GM12878 (cell line): ENCODE measurements around the gene TBC1D23. TPM values are rescaled to one million over a fixed set of nuclear protein-coding genes. Genes with fewer than 3 reads are reported as not detected.

Experiments
- ATF7 ChIP-seq: fragments of 450-650 bp; IDR thresholded peaks from 2 replicates; pipeline ENCODE4 v1.6.1; 2016; ENCODE audit warnings: low read depth, mild to moderate bottlenecking
- BRCA1 ChIP-seq: IDR thresholded peaks from 2 replicates; pipeline ENCODE4 v1.6.1; 2011; ENCODE audit warnings: low read depth, low read length, improper control_type of control experiment
- CHD1 ChIP-seq: IDR thresholded peaks from 2 replicates; pipeline ENCODE4 v1.6.1; 2012; ENCODE audit warnings: low read depth, low read length, improper control_type of control experiment
- DPF2 ChIP-seq: fragments of 450-650 bp; IDR thresholded peaks from 2 replicates; pipeline ENCODE4 v1.6.1; 2017; ENCODE audit warnings: mild to moderate bottlenecking
- GABPA ChIP-seq: IDR thresholded peaks from 2 replicates; pipeline ENCODE4 v1.6.1; 2014; ENCODE audit warnings: antibody characterized with exemption, low read depth, mild to moderate bottlenecking, inconsistent platforms
- HCFC1 ChIP-seq: fragments of 150-350 bp; IDR thresholded peaks from 2 replicates; pipeline ENCODE4 v1.6.1; 2014; ENCODE audit warnings: low read length
- JUNB ChIP-seq: IDR thresholded peaks from 2 replicates; pipeline ENCODE4 v1.6.1; 2016; ENCODE audit warnings: antibody characterized with exemption, mild to moderate bottlenecking
- MYB ChIP-seq: fragments of 150-350 bp; IDR thresholded peaks from 2 replicates; pipeline ENCODE4 v1.6.1; 2014; ENCODE audit warnings: mild to moderate bottlenecking, low read depth, low read length, borderline replicate concordance
- NFYB ChIP-seq: IDR thresholded peaks from 2 replicates; pipeline ENCODE4 v1.6.1; 2011; ENCODE audit warnings: low read depth, mild to moderate bottlenecking, low read length, improper control_type of control experiment, moderate library complexity; ENCODE audit not compliant: insufficient read depth
- SMC3 ChIP-seq: IDR thresholded peaks from 2 replicates; pipeline ENCODE4 v1.6.1; 2011; ENCODE audit warnings: low read length, improper control_type of control experiment, borderline replicate concordance
- STAT1 ChIP-seq: fragments of 450-650 bp; conservative IDR thresholded peaks from 2 replicates; pipeline ENCODE4 v1.6.1; 2014; ENCODE audit warnings: antibody characterized with exemption, mild to moderate bottlenecking
- STAT3 ChIP-seq: IDR thresholded peaks from 2 replicates; pipeline ENCODE4 v1.6.1; 2011; ENCODE audit warnings: low read depth, low read length, improper control_type of control experiment
- ZBED1 ChIP-seq: IDR thresholded peaks from 2 replicates; pipeline ENCODE4 v1.6.1; 2016; ENCODE audit warnings: borderline replicate concordance
- ZNF274 ChIP-seq: IDR thresholded peaks from one replicate; pipeline ENCODE4 v1.8.0; 2011; ENCODE audit not compliant: insufficient read length, insufficient read depth
- polyA plus RNA-seq, 11 experiments: library from polyadenylated mRNA; depleted of rRNA in 4 of 11; unstranded in 6 of 11; stranded (reverse) in 5 of 11; fragments of >200 nt; fragmentation: Nextera tagmentation in 4 of 11; fragmentation: Illumina TruSeq in 1 of 11; extraction: Ambion mirVana in 4 of 11; extraction: Trizol in 1 of 11; gene quantifications; 1 replicate in 1 of 11; 2 replicates in 10 of 11; pipeline versions ENCODE4 v1.2.1 to v1.2.3, GENCODE V29; 2011 to 2016; ENCODE audit warnings: inconsistent platforms in 2 of 11, missing spikeins in 2 of 11, low read depth in 1 of 11
- total RNA-seq, 4 experiments: library from RNA; depleted of rRNA in 3 of 4; stranded (reverse); fragments of >200 nt in 3 of 4; fragmentation: Illumina TruSeq in 1 of 4; extraction: Trizol in 1 of 4; gene quantifications; 2 replicates each; pipeline versions ENCODE4 v1.2.1 to v1.2.3, GENCODE V29; 2013 to 2021
- TF ChIP-seq, protein P1 (sequence below): IDR thresholded peaks from 2 replicates; pipeline ENCODE4 v1.6.1; 2011; ENCODE audit warnings: low read depth, mild to moderate bottlenecking, low read length, moderate library complexity, borderline replicate concordance; ENCODE audit errors: extremely low read depth
- TF ChIP-seq, protein P2 (sequence below): fragments of 450-650 bp; IDR thresholded peaks from 2 replicates; pipeline ENCODE4 v1.6.1; 2016; ENCODE audit warnings: mild to moderate bottlenecking
- TF ChIP-seq, protein P3 (sequence below): fragments of 450-650 bp; formaldehyde crosslinking; IDR thresholded peaks from 2 replicates; pipeline ENCODE4 v1.4.0; 2020; ENCODE audit warnings: mild to moderate bottlenecking, moderate library complexity
- TF ChIP-seq, protein P4 (sequence below): fragments of 450-650 bp; IDR thresholded peaks from 2 replicates; pipeline ENCODE4 v1.6.1; 2018; ENCODE audit warnings: borderline replicate concordance, mild to moderate bottlenecking; ENCODE audit not compliant: partially characterized antibody
- TF ChIP-seq, protein P5 (sequence below): fragments of 450-650 bp; IDR thresholded peaks from 2 replicates; pipeline ENCODE4 v1.6.1; 2017; ENCODE audit warnings: mild to moderate bottlenecking

TBC1D23 gene
- total and polyA plus RNA-seq, 10 of the 15 experiments (the other 5 are each of a cell fraction or from before 2014, with no cell fraction given): 8.2 to 23.2 (median 16.6) TPM

DNA sequence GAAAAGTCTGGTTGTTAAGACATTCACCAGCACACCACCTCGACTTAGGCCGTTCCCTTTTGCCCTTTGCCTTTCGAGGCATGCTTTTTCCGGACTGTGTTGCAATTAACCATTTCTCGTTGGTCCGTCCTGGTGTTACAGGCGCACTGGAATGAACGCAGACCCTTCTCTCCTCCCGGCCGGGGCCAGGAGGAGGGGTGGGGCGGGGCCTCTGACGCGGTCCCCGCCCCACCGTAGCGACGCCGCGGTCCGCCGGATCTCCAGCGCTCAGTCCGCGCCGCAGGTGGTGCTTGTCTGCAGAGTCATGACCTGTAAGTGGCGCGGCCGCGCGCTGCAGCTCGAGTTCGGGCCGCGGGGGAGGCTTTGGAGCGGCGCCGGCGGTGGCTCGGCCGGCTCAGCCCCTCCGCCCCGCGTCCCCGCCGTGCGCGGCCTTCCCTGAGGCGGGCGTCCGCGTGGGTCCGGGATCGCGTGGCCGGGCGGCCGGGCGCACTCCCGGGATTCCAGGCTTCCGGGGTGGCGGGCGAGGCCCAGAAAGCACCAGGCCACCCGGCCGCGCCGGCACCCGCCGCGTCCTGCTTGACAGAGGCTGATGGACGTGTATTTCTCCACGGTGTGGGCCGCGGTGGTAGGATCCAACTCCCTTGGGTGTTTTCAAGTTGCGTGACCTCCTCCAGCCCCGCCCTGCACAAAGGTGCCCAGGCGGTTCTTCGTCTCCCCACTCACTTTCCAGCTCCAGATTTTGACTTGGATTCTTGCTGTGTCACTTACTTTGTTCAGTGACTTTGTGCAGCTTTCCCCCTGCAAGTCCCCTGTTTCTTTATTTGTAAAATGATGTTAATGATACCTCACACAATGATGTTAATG lies 73.9 kb downstream of the TBC1D23 start, which contains the start of gene NIT2 (continued):
- TF ChIP-seq ATF7 (no peak), CHD1 (no peak), DPF2 (peak; percentile 86), BRCA1 (no peak), HCFC1 (no peak), JUNB (no peak), NFYB (no peak), STAT1 (no peak), SMC3 (no peak), GABPA (no peak), ZNF274 (no peak), STAT3 (no peak), ZBED1 (no peak), MYB (no peak)
- TF ChIP-seq, protein P1, sequence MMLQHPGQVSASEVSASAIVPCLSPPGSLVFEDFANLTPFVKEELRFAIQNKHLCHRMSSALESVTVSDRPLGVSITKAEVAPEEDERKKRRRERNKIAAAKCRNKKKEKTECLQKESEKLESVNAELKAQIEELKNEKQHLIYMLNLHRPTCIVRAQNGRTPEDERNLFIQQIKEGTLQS: no peak
- TF ChIP-seq, protein P2, sequence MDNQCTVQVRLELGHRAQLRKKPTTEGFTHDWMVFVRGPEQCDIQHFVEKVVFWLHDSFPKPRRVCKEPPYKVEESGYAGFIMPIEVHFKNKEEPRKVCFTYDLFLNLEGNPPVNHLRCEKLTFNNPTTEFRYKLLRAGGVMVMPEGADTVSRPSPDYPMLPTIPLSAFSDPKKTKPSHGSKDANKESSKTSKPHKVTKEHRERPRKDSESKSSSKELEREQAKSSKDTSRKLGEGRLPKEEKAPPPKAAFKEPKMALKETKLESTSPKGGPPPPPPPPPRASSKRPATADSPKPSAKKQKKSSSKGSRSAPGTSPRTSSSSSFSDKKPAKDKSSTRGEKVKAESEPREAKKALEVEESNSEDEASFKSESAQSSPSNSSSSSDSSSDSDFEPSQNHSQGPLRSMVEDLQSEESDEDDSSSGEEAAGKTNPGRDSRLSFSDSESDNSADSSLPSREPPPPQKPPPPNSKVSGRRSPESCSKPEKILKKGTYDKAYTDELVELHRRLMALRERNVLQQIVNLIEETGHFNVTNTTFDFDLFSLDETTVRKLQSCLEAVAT: no peak
- TF ChIP-seq, protein P3, sequence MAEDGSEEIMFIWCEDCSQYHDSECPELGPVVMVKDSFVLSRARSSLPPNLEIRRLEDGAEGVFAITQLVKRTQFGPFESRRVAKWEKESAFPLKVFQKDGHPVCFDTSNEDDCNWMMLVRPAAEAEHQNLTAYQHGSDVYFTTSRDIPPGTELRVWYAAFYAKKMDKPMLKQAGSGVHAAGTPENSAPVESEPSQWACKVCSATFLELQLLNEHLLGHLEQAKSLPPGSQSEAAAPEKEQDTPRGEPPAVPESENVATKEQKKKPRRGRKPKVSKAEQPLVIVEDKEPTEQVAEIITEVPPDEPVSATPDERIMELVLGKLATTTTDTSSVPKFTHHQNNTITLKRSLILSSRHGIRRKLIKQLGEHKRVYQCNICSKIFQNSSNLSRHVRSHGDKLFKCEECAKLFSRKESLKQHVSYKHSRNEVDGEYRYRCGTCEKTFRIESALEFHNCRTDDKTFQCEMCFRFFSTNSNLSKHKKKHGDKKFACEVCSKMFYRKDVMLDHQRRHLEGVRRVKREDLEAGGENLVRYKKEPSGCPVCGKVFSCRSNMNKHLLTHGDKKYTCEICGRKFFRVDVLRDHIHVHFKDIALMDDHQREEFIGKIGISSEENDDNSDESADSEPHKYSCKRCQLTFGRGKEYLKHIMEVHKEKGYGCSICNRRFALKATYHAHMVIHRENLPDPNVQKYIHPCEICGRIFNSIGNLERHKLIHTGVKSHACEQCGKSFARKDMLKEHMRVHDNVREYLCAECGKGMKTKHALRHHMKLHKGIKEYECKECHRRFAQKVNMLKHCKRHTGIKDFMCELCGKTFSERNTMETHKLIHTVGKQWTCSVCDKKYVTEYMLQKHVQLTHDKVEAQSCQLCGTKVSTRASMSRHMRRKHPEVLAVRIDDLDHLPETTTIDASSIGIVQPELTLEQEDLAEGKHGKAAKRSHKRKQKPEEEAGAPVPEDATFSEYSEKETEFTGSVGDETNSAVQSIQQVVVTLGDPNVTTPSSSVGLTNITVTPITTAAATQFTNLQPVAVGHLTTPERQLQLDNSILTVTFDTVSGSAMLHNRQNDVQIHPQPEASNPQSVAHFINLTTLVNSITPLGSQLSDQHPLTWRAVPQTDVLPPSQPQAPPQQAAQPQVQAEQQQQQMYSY (CRISPR knock-in tag): no peak
- TF ChIP-seq, protein P4, sequence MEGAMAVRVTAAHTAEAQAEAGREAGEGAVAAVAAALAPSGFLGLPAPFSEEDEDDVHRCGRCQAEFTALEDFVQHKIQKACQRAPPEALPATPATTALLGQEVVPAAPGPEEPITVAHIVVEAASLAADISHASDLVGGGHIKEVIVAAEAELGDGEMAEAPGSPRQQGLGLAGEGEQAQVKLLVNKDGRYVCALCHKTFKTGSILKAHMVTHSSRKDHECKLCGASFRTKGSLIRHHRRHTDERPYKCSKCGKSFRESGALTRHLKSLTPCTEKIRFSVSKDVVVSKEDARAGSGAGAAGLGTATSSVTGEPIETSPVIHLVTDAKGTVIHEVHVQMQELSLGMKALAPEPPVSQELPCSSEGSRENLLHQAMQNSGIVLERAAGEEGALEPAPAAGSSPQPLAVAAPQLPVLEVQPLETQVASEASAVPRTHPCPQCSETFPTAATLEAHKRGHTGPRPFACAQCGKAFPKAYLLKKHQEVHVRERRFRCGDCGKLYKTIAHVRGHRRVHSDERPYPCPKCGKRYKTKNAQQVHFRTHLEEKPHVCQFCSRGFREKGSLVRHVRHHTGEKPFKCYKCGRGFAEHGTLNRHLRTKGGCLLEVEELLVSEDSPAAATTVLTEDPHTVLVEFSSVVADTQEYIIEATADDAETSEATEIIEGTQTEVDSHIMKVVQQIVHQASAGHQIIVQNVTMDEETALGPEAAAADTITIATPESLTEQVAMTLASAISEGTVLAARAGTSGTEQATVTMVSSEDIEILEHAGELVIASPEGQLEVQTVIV: no peak
- TF ChIP-seq, protein P5, sequence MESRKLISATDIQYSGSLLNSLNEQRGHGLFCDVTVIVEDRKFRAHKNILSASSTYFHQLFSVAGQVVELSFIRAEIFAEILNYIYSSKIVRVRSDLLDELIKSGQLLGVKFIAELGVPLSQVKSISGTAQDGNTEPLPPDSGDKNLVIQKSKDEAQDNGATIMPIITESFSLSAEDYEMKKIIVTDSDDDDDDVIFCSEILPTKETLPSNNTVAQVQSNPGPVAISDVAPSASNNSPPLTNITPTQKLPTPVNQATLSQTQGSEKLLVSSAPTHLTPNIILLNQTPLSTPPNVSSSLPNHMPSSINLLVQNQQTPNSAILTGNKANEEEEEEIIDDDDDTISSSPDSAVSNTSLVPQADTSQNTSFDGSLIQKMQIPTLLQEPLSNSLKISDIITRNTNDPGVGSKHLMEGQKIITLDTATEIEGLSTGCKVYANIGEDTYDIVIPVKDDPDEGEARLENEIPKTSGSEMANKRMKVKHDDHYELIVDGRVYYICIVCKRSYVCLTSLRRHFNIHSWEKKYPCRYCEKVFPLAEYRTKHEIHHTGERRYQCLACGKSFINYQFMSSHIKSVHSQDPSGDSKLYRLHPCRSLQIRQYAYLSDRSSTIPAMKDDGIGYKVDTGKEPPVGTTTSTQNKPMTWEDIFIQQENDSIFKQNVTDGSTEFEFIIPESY: no peak
